ENCODE data around the gene DDX31. TPM values are rescaled to one million over a fixed set of nuclear protein-coding genes. Genes with fewer than 3 reads are reported as not detected.

Gene DDX31
- total and polyA plus RNA-seq, 9 of the 15 experiments (the other 6 are each of a cell fraction or from before 2014, with no cell fraction given) = 11.9 to 24.6 (median 22.2) TPM

DNA sequence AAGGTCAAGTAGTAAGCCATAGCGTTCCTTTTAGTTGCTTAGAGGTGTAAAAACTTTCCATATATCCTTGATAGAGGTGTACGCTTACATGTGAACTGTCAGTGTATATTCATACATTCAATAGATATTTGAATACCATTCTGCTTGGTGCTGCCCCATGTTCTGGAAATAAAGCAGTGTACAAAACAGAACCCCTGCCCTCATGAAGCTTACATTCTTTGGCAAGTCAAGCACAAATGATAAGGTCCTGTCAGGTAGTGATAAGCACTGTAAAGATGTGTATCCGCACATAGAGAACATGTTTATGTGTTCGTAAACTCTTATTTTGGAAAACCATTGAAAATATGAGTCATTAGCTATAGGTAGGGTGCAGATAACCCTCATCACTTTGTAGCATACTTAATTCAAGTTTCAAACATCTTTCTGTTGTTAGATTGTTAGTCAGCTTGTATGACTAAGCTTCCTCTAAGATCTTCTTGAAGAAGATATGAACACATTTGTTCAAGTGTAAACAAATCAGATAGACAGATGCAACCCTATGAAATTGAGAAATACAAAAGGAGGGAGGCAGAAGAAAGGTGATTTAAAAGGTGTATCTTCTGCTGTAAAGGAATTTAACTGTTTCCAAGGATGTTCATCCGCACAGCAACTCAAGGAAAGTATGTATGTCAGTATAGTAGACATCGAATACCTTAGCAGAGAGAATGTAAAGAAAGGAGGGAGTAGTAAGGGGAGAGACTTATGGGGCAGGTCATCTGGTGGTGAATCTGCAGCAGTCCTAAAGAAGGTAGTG, 2.0 kb upstream of the DDX31 start (continued):
- TF ChIP-seq TEAD4 (IDR thresholded peaks at IDR 0.05; ENCODE audit: low read length) = peak; percentile 39; the same call in 1 of the 2 replicates
- no peak for TF ChIP-seq TEAD4 (CRISPR knock-in tag; IDR thresholded peaks at IDR 0.05; ENCODE audit: borderline replicate concordance)
- no peak for TF ChIP-seq HSF4 (CRISPR knock-in tag; IDR thresholded peaks at IDR 0.05; ENCODE audit: borderline replicate concordance)
- TF ChIP-seq, protein P1, sequence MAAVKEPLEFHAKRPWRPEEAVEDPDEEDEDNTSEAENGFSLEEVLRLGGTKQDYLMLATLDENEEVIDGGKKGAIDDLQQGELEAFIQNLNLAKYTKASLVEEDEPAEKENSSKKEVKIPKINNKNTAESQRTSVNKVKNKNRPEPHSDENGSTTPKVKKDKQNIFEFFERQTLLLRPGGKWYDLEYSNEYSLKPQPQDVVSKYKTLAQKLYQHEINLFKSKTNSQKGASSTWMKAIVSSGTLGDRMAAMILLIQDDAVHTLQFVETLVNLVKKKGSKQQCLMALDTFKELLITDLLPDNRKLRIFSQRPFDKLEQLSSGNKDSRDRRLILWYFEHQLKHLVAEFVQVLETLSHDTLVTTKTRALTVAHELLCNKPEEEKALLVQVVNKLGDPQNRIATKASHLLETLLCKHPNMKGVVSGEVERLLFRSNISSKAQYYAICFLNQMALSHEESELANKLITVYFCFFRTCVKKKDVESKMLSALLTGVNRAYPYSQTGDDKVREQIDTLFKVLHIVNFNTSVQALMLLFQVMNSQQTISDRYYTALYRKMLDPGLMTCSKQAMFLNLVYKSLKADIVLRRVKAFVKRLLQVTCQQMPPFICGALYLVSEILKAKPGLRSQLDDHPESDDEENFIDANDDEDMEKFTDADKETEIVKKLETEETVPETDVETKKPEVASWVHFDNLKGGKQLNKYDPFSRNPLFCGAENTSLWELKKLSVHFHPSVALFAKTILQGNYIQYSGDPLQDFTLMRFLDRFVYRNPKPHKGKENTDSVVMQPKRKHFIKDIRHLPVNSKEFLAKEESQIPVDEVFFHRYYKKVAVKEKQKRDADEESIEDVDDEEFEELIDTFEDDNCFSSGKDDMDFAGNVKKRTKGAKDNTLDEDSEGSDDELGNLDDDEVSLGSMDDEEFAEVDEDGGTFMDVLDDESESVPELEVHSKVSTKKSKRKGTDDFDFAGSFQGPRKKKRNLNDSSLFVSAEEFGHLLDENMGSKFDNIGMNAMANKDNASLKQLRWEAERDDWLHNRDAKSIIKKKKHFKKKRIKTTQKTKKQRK (IDR thresholded peaks at IDR 0.05; ENCODE audit: borderline replicate concordance, low read depth, low read length) = no peak
- TF ChIP-seq ILF3 (IDR thresholded peaks at IDR 0.05; ENCODE audit: borderline replicate concordance) = no peak
- TF ChIP-seq ZC3H8 (IDR thresholded peaks at IDR 0.05) = no peak
- TF ChIP-seq FOSL1 (tag; conservative IDR thresholded peaks at IDR 0.05) = peak; percentile 91
- no peak for TF ChIP-seq CREB3L1 (IDR thresholded peaks at IDR 0.05; ENCODE audit: borderline replicate concordance, low read depth)
- peak; percentile 43; the same call in 1 of the 2 replicates for TF ChIP-seq XRCC3 (IDR thresholded peaks at IDR 0.05)
- TF ChIP-seq TRIM24 (IDR thresholded peaks at IDR 0.05) = peak; percentile 92 to 95
- TF ChIP-seq CREB3 (tag; conservative IDR thresholded peaks at IDR 0.05; ENCODE audit: low read depth) = no peak
- no peak for TF ChIP-seq CBX8 (IDR thresholded peaks at IDR 0.05; ENCODE audit: borderline replicate concordance, extremely low read depth, low read depth, low read length, poor library complexity, severe bottlenecking)
- TF ChIP-seq U2AF2 (optimal IDR thresholded peaks at IDR 0.05; ENCODE audit: low read depth, low read length) = no peak
- no peak for TF ChIP-seq NCOA4 (IDR thresholded peaks at IDR 0.05; ENCODE audit: partially characterized antibody)
- 0 out of 4 replicates have a peak, but pooled peaks of 1 of the 2 experiments have one; percentile 21 for TF ChIP-seq ARNT (IDR thresholded peaks at IDR 0.05)
- TF ChIP-seq CBFA2T3 (IDR thresholded peaks at IDR 0.05) = peak; percentile 78
- TF ChIP-seq POLR2G (IDR thresholded peaks at IDR 0.05; ENCODE audit: low read depth, low read length) = no peak
- TF ChIP-seq CC2D1A (IDR thresholded peaks at IDR 0.05) = no peak
- TF ChIP-seq ETS1 (conservative IDR thresholded peaks at IDR 0.05; ENCODE audit: control insufficient read depth, low read depth, low read length) = no peak
